OCI-LY7 (cell line): Measurements from ENCODE around the gene CDH22.

Experiments
- EZH2phosphoT487 ChIP-seq: fragments of 200-600 bp; sonication (generic); IDR thresholded peaks from 2 replicates; pipeline ENCODE4 v1.6.1; 2018; ENCODE audit warnings: low read depth, borderline replicate concordance, mild to moderate bottlenecking, mixed run types, antibody characterized with exemption, low read length, moderate library complexity, mixed read lengths
- TF ChIP-seq, protein P1 (sequence below): fragments of 200-600 bp; sonication (generic); conservative IDR thresholded peaks from 2 replicates; pipeline ENCODE4 v1.5.1; 2014; ENCODE audit warnings: mild to moderate bottlenecking, antibody characterized with exemption, low read length, moderate library complexity, mixed read lengths

DNA sequence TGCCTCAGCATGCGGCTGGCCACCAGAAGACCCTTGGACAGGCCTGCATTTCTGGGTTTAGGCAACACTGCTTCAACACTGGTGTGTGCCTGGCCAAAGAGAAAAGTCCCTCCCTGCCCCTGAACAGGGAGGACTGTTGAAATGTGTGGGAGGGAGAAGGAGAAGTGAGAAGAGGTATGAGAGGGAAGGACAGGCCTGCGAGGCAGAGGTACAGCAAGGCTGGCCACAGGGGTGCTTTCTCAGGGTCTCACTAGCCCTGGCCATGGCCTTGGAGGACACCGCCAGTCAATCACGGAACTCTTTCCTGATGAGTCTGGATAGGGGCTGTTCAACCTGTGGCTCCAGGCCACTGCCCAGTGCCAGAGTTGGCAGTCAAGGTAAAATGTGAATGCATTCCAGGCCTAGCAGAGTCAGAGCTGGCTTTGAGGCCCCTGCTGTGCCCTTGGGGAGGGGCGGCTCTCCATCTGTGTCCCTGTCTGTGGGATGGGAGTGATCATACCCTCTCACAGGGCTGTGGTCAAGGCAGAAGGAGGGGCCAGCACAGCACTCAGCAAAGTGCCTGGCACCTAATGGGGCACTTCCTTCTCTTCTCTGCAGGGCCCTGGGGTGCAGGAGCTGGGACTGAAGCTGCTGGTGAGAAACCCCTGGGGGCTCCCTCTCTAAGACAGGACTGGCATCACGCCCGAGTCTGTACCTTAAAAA is 43.2 kb upstream of the CDH22 start:
- TF ChIP-seq, protein P1, sequence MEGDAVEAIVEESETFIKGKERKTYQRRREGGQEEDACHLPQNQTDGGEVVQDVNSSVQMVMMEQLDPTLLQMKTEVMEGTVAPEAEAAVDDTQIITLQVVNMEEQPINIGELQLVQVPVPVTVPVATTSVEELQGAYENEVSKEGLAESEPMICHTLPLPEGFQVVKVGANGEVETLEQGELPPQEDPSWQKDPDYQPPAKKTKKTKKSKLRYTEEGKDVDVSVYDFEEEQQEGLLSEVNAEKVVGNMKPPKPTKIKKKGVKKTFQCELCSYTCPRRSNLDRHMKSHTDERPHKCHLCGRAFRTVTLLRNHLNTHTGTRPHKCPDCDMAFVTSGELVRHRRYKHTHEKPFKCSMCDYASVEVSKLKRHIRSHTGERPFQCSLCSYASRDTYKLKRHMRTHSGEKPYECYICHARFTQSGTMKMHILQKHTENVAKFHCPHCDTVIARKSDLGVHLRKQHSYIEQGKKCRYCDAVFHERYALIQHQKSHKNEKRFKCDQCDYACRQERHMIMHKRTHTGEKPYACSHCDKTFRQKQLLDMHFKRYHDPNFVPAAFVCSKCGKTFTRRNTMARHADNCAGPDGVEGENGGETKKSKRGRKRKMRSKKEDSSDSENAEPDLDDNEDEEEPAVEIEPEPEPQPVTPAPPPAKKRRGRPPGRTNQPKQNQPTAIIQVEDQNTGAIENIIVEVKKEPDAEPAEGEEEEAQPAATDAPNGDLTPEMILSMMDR: no peak
- no peak for TF ChIP-seq EZH2phosphoT487
